COLO668 (cell line): ENCODE data around the gene DUSP3.

Experiments
- DNase-seq: peaks from one replicate; lab custom pipeline; 2025; ENCODE audit not compliant: unreplicated experiment; lab: John Stamatoyannopoulos, UW

DUSP3 gene

GRCh38 chr17:43769426-43769825, 9.4 kb downstream of the DUSP3 start:
- DNase-seq: no peak

DNA sequence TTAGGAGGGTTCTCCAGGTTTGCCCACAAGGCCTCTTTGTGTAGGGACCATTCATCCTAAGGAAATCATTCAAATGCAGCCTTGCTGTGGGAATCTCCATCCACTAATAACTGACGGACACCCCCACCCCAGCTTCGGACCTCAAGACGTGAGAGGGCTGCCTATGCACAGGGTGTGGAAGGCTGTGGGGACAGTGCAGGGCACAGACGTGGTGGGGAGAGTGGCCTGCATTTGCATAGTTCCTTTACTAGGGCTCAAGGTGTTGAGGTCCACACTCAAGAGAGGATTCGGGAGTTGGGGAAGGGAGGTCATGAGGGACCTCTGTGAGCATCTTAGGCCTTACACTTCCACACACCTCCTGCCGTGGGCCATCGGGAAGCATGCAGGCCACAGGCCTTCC, 9.8 kb downstream of the DUSP3 start:
- DNase-seq: no peak

DNA sequence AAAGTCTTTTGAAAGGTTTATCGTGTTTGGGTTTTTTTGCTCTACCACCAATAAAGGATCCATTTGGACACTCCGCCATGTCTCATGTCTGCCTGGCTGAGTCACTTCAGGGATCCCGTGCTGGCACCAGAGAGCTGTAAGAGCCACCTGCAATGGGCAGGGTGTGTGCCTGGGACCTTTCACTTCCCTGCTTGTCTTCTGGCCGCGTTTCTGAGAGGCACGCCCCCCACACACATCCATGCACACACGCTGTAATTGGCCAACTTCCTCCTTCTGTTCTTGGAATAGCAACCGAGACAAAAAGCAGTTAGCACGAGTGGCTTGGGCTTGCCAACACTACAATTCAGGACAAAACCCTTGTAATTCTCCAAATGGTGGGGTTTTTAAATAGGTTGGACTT, 10.4 kb downstream of the DUSP3 start:
- no peak for DNase-seq

DNA sequence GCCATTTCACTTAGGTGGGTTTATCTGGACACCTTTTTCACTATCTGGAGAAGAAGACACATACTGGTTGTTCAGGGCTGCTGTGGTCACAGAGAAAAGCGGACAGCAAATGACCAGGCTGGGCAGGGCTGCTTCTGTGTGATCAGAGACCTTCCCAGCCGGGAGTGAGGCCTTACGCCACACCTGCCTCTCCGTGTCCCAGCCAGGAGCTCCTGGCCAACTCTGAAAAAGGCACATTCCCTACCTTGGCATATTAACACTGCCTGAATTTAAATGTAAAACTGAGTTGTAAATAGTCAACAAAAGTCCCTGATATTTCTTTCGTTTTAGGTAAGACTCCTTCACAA, 11.1 kb downstream of the DUSP3 start:
- no peak for DNase-seq

GRCh38 chr17:43767053-43767712, 11.6 kb downstream of the DUSP3 start:
- no peak for DNase-seq

GRCh38 chr17:43766413-43767052, 12.2 kb downstream of the DUSP3 start:
- DNase-seq: peak; percentile 36

GRCh38 chr17:43760254-43760852, 18.4 kb downstream of the DUSP3 start:
- DNase-seq: peak; percentile 81

GRCh38 chr17:43759836-43760235, 18.9 kb downstream of the DUSP3 start:
- DNase-seq: no peak

DNA sequence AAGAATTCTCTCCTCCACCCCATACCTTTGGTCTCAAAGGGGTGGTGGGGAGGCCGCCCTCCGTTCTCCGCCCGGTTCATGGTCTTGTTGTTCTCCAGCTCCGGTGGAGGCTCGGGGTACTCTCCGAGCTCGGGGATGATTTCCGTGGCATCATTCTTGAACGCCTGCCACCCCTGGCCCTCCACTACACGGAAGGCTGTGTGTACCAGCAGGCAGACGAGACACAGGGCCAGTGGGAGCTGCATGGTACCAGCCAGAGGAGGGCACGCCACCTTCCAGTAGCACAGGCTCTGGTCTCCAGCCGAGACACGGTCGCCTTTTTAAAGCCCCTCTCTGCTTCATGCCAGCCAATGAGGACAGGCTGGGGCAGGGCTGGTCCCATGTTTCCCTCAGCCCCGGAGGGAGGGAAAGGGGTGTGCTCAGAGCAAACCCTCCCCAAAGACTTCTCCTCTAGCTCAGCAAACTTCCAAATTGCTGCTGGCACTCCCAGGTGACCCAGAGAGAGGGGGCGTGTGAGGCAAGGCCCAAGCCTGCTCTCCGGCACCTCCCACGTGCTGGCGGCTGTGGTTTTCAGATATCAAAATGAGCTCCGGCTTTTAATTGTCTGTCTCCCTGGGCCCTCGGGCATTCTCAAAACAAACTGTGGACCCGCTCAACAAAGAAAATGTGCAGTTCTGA, 20.1 kb downstream of the DUSP3 start, which contains the start of gene SOST:
Gene SOST, minus strand, starts transcription at position 295 of the 678 bp plus-strand sequence. Its CDS starts 50 bp downstream, at position 245.
- no peak for DNase-seq

DNA sequence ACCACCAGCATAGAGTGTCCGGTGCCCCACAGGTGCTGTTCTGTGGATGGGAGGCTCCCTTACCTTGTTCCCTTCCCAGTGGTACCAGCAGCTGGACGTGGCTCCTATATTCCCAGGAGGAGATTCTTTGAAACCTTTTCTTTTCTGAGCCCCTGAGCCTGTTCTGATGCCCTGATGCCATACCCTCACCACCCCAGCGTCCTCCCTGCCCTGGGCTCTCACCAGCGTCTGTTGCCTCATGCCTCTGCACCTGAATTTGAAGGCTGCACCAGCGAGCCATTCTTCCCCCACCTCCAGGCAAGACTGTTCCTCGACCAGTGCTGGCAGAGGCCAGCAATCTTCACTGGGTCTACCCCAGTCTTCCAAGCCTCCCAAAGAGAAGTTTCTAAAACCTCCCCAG, 20.7 kb downstream of the DUSP3 start:
- DNase-seq: no peak

- no peak for DNase-seq
Observed at GRCh38 chr17:43757171-43757660, 21.6 kb downstream of the DUSP3 start.

DNA sequence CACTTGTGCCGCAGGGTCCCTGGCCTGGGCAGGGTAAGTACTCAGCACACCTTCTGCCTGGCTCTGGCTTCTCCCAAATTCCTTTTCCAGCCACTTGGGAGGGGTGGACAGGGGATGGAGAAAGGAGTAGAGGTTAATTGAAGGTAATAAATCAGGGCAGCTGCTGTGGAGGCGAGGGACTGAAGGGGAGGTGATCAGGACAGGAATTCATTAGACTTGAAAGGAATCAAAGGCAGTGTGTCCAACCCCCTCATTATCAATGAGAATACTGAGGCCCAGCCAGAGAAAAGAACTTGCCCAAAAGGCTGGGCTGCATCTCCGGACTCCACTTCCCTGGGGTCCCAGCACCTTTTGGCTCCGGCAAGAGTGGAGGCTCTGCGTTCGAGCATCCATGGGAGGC, 22.6 kb downstream of the DUSP3 start:
- DNase-seq: no peak

DNA sequence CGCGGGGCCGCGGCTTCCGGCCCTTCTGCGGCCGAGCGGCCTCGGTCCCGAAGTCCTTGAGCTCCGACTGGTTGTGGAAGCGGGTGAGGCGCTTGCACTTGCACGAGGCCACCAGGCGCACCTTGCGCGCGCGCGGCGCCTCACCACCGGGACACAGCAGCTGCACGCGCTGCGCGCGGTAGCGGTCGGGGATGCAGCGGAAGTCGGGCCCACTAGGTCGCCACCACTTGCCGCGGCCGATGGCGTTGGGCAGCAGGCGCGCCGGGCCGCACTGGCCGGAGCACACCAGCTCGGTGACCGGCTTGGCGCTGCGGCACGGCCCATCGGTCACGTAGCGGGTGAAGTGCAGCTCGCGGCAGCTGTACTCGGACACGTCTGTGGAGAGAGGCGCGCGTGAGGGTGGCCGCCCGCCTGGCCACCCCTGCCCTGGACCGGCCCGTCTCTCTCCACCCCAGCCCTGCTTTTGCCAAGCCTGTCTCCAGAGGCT, 23.3 kb downstream of the DUSP3 start:
- DNase-seq: peak; percentile 33

GRCh38 chr17:43754947-43755346, 23.8 kb downstream of the DUSP3 start:
- no peak for DNase-seq

- DNase-seq: no peak
Observed at GRCh38 chr17:43753493-43754129, 25.2 kb downstream of the DUSP3 start.

DNA sequence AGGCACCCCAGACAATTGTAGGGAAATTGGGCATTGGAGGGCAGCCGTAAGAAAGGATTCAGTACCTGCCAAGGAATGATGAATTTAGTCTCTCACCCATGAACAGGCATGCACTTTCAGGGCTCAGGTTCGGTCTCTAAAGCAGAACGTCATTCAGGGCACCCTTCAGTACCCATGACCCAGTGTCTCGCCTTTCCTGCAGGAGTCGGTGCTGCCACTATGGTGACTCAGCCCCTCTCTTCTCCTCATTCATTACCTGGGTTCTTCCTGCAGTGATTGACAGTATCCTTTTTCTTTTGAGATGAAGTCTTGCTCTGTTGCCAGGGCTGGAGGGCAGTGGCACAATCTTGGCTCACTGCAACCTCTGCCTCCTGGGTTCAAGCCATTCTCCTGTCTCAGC, 28.6 kb downstream of the DUSP3 start:
- no peak for DNase-seq

DNA sequence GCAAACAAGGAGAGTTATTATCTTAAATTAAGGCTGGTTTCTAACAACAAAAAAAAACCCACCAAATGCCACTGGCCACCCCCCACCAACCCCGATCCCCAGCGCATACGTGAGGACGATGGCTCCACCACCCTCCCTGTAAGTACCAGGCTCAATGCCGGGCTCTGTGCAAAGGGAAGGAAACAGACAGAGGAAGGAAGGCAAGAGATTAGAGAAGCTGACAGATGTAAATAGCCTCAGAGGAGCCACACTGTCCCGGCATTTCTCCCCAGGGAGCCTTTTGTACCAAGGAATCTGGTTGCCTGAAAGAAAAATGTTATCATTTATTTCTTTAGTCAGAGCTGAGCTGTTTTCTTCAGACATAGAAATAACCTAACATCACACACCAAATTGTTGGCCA, 33.2 kb downstream of the DUSP3 start:
- no peak for DNase-seq

- DNase-seq: no peak
Observed at GRCh38 chr17:43741636-43742035, 37.1 kb downstream of the DUSP3 start.

- DNase-seq: no peak
Observed at GRCh38 chr17:43740541-43740940, 38.2 kb downstream of the DUSP3 start.

GRCh38 chr17:43737722-43738121, 41.1 kb downstream of the DUSP3 start:
- no peak for DNase-seq

DNA sequence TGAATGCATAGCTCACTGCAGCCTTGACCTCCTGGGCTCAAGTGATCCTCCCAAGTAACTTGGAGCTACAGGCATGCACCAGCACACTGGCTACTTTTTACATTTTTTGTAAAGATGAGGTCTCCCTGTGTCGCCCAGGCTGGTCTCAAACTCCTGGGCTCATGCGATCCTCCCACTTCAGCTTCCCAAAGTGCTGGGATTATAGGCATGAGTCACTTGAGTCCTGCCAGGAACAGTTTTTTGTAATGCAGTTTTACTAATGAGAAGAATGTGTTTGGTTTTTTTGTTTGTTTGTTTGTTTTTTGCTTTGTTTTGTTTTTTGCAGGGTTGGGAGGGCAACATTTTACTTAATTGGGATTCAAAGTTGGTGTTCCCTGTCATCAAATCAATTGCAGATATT, 42.4 kb downstream of the DUSP3 start:
- DNase-seq: no peak
